Sigmoid colon (tissue), 4 donors: Measurements from ENCODE around the gene GRIK3.

Source experiments
- POLR2A ChIP-seq, 2 donors: fragments of 450-650 bp; IDR thresholded peaks; one replicate each; pipeline ENCODE4 v1.6.1; 2016; ENCODE audit warnings: antibody characterized with exemption in 2 of 2, mild to moderate bottlenecking in 2 of 2, moderate library complexity in 2 of 2
- POLR2AphosphoS5 ChIP-seq, 4 donors: sonication (generic); formaldehyde crosslinking; IDR thresholded peaks; one replicate each; pipeline ENCODE4 v1.6.1; 2017; ENCODE audit warnings: antibody characterized with exemption in 4 of 4
- TF ChIP-seq, protein P1 (sequence below), 4 experiments: fragments of 450-650 bp in 3 of 4; fragments of 200-600 bp in 1 of 4; IDR thresholded peaks; one replicate each; pipeline ENCODE4 v1.5.1; 2016 to 2019; ENCODE audit warnings: antibody characterized with exemption in 4 of 4, mild to moderate bottlenecking in 3 of 4, moderate library complexity in 2 of 4

GRCh38 chr1:36912365-36912865, 121.9 kb downstream of the GRIK3 start:
- TF ChIP-seq, protein P1, sequence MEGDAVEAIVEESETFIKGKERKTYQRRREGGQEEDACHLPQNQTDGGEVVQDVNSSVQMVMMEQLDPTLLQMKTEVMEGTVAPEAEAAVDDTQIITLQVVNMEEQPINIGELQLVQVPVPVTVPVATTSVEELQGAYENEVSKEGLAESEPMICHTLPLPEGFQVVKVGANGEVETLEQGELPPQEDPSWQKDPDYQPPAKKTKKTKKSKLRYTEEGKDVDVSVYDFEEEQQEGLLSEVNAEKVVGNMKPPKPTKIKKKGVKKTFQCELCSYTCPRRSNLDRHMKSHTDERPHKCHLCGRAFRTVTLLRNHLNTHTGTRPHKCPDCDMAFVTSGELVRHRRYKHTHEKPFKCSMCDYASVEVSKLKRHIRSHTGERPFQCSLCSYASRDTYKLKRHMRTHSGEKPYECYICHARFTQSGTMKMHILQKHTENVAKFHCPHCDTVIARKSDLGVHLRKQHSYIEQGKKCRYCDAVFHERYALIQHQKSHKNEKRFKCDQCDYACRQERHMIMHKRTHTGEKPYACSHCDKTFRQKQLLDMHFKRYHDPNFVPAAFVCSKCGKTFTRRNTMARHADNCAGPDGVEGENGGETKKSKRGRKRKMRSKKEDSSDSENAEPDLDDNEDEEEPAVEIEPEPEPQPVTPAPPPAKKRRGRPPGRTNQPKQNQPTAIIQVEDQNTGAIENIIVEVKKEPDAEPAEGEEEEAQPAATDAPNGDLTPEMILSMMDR (IDR thresholded peaks at IDR 0.05) = no peak
- TF ChIP-seq POLR2AphosphoS5 (IDR thresholded peaks at IDR 0.05) = no peak
- no peak for TF ChIP-seq POLR2A (IDR thresholded peaks at IDR 0.05)
